HG02973 (cell line): ENCODE measurements around the gene ALOX12B.
"Not testable (repeated sequence)": the region's sequence is repeated elsewhere in the genome, so short reads cannot be mapped to it uniquely, and the experiment has no call there.

ENCODE experiments used
- ATAC-seq: cut with Tn5 transposase; IDR thresholded peaks from one replicate; pipeline ENCODE4 v1.9.1; 2021; ENCODE audit warnings: moderate library complexity; ENCODE audit not compliant: unreplicated experiment

ALOX12B gene

DNA sequence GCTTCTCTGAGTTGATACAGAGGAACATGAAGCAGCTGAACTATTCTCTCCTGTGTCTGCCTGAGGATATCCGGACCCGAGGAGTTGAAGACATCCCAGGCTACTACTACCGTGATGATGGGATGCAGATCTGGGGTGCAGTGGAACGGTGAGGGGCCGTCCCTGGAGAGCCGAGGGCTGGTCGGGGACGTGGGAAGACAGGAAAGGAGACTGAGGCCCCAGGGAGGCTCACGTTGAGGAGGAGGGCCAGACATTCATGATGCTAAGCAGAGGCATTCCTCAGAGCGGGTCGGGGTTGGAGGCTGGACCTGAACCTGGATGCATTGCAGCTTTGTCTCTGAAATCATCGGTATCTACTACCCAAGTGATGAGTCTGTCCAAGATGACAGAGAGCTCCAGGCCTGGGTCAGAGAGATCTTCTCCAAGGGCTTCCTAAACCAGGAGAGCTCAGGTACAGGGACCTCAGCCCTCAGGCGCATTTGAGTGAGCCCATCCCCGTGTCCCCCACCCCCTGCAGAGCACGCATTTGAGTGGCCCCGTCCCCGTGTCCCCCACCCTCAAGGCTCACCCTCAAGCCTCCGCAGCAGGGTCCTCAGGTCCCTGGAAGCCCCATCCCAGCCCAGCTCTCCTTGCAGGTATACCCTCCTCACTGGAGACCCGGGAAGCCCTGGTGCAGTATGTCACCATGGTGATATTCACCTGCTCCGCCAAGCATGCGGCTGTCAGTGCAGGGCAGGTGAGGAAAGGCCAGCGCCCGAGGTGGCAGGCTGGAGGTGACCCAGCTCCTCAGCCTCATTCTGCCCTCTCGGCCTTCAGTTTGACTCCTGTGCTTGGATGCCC lies 40.4 kb downstream of the ALOX12B start:
- no peak for ATAC-seq

DNA sequence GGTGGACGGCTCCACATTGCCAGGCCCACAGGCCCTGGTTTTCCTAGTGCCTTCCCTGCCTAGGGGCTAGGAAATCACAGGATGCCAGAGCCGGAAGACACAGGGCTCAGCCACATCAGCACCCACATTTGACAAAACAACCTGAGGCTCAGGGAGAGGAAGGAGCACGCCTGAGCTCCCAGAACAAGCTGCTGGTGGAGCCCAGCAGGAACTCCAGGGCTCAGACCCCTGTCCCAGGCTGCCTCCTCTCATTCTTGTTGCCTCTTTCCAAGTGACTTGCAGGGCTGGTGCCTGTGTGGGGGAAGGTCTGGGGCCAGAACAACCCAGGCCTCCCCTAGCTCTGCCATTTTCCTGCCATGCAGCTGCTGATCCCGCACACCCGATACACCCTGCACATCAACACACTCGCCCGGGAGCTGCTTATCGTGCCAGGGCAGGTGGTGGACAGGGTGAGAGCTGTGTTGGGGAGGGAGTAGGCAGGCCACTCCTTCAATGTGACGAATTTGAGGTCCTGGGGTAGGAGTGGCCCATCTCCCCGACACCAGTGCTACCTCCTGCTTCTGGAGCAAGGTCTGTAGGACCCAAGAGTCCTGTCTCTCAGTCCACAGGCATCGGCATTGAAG lies 41.1 kb downstream of the ALOX12B start:
- ATAC-seq, result no peak

DNA sequence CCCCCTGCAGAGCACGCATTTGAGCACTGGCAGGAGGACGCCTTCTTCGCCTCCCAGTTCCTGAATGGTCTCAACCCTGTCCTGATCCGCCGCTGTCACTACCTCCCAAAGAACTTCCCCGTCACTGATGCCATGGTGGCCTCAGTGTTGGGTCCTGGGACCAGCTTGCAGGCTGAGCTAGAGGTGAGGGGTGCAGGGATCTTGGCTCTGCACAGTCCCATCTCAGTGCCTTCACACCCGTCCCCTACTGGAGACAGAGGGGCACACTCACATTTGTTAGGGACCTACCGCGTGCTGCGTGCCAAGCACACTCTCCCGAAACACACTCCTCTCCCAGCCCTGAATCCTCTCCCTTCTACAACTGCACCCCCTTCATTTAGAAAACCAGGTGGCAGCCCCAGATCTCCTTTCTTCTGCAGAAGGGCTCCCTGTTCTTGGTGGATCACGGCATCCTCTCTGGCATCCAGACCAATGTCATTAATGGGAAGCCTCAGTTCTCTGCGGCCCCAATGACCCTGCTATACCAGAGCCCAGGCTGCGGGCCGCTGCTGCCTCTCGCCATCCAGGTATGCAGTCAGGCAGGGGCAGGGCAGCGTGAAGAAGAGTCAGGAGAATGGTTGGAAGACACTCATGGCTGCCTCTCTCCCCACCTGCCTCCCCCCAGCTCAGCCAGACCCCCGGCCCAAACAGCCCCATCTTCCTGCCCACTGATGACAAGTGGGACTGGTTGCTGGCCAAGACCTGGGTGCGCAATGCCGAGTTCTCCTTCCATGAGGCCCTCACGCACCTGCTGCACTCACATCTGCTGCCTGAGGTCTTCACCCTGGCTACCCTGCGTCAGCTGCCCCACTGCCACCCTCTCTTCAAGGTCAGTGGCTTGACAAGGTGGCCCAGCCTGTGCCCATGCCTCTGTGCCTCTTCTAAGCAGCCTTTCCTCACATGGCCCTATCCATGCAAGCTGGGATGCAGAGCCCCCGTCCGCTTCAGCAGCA lies 42.4 kb downstream of the ALOX12B start:
- ATAC-seq, result no peak

DNA sequence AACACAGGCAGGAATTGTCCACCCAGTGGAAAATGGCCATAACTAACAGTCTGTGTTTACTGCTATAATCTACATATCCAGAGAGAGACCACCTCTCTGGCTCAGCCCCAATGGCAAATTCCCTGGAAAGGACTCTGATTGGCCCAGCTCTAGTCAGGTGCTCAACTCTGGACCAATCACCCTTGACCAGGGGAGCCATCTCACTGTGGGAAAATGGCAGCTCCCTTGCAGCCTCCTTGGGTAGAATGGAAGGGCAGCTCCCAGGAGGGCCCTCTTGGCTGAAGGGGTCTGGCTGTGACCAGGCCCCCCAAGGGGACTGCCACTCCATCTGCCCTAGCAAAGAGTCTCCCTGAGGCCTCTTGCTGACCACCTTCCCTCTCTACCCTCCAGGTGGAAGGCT lies 45.5 kb downstream of the ALOX12B start:
- ATAC-seq, result no peak

DNA sequence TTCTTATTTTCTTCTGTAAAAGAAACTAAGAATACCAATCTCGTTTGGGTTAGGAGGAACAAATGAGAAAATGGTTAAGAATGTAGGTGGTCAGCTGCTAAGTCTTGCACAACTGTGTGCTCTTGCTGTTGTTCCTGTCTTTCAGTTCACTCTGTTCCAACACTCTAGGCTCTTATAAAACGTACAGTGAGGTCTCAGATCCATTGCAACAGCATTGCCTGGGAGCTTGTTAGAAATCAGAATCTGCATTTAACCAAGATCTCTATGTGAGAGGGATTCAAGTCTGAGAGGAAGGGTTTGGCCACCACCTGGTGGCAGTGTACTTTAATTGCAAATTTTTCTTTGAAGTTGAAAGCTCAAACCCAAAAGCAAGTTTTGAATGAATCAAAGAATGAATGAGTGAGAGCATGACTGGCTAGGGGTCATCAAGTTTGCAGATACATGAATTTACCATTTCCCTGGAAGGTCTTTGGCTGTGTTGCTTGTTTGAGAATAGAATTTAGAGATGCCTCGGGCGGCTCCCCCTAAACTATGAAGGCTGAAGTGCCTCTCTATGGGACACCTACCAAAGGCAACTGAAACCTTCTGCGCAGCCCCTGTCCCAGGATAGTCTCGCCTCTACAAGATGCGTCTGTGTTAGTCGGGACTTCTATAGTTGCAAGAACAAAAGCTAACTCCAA lies 46.1 kb downstream of the ALOX12B start:
- no peak for ATAC-seq

DNA sequence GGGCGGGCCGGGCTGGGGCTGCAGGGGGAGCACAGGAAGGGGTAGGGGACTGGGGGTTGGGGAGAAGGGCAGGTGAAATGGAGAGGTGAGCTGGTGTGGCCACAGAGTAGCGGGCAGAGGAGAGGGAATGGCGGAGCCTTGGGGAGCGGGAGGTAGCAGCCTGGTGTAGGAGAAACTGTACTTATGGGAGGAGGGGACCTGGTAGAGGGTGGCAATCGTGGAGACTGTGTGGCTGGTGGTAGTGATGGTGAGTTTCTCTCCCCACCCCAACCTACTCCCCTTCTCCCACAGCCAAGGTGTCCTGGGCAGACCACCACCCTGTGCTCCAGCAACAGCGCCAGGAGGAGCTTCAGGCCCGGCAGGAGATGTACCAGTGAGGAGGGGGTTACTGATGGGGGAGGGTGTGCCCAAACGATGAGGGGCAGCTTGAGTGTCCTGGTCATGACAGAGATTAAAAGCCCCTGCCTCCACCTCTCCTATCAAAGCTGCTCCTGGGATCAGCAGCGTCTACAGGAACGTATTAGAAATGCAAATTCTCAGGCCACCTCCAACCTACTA lies 47.8 kb downstream of the ALOX12B start:
- no peak for ATAC-seq

DNA sequence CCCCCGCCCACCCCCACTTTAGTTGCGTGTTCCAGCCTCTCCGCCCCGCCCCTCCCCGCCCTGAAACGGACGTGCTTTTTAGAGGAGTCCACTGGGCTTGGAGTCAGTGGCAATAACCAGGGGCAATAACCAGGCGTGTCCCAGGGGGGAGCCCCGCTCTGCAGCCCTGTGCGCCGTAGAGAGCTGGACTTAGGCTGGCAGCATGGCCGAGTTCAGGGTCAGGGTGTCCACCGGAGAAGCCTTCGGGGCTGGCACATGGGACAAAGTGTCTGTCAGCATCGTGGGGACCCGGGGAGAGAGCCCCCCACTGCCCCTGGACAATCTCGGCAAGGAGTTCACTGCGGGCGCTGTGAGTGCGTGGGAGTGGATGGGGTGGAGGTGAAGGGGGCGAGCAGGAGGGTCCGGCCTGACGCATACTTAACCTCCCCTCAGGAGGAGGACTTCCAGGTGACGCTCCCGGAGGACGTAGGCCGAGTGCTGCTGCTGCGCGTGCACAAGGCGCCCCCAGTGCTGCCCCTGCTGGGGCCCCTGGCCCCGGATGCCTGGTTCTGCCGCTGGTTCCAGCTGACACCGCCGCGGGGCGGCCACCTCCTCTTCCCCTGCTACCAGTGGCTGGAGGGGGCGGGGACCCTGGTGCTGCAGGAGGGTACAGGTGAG lies 48.4 kb downstream of the ALOX12B start, which contains the start of gene ALOX15B:
ALOX15B (plus strand) TSS at position 106 of the 657 bp plus-strand sequence; CDS start at position 203, 97 bp downstream.
- no peak for ATAC-seq

DNA sequence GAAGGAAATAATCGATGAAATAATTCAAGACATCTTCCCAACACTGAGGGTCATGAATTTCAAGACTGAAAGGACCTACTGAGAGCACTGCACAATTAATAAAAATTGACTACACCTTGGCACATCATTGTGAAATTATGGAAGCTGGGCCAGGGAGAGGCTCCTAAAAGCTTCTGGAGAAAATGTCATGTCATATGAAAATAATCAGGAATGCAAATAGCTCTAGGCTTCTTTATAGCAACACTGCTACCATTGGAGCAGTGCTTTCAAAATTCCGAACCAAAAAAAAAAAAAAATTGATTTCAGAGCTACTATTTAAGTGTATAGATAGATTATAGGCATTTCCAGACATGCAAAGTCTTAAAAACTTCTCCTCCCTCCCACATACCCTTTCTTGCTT lies 55.1 kb downstream of the ALOX12B start:
- ATAC-seq, result no peak

DNA sequence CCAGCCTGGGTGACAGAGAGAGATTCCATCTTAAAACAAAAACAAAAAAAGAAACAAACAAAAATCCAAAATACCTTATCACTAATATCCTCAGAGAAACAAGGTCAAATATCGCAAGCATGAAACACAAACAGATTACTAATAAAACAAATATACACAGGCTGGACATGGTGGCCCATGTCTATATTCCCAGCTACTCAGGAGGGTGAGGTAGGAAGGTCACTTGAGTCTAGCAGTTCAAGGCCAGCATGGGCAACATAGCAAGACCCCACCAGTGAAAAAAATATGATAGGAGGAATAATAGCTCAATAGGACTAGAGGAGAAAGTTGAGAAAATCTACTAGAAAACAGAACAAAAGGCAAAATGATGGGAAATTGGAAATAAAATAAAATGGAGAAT lies 55.6 kb downstream of the ALOX12B start:
- ATAC-seq, result no peak

DNA sequence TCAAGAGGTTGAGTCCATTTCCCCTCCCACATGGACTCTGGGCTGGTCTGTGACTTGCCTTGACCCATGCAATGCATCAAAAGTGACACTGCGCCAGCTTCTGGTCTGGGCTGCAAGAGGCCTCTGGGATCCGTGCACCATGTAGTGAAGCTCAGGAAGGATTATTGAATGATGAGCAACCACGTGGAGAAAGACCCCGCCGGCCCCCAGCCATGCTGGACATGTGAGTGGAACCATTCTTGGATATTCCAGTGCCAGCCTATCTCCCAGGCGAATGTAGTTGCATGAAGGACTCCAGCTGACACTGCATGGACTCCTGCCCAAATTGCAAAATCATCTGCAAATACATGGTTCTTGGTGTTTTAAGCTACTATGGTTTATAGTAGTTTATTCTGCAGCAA lies 56.3 kb downstream of the ALOX12B start:
- ATAC-seq, result no peak

DNA sequence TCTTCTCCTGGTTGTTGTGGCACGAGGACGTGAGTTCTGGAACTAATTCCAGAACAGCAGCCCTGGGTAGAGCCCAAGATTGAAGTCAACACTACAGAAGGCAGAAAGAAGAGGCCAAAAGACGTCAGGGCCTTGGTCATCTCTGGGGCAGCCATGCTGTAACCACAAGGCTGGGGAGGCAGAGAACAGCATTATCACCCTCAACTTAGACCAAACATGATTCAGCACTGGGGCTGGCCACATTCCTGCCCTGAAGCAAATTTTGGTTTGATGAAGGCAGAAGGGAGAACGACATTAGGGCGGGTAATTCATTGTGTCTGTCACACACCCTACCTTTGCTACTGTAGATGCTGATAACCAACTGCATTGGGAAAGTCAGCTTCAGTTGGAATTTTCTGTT lies 58.4 kb downstream of the ALOX12B start:
- no peak for ATAC-seq

DNA sequence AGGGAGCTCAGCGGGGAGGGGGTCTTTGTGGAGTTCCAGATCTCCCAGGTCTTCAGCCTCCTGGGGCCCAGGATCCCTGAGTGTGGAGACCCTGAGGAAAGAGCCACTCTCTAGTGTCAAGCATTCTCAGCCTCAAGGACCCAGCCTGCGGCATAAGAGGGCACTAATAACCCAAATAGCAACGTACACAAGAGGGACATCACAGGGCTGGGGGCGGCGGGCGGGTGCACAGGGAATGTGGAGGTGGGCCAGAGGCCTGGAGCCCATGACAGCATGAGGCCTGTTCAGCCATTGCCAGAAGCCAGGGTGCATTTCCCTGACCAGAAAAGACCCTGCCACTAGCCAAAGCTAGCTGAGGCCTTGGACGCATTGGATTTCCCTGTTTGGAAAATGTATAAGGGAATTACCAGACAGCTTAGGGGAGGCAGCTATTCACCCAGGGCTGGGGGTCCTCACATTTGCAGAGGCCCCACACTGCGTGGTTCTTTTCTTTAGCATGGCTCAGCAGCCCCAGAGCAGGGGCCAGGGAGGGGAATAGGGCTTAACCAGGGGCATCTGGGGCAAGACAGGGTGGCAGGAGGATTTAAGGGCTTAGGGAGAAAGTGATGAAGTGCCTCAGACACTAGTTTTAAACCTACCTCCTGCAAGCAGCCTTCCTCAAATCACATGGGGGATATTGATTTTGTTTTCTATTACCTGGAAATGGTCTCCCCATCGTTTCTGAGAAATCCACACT lies 62.2 kb downstream of the ALOX12B start:
- ATAC-seq, result no peak

DNA sequence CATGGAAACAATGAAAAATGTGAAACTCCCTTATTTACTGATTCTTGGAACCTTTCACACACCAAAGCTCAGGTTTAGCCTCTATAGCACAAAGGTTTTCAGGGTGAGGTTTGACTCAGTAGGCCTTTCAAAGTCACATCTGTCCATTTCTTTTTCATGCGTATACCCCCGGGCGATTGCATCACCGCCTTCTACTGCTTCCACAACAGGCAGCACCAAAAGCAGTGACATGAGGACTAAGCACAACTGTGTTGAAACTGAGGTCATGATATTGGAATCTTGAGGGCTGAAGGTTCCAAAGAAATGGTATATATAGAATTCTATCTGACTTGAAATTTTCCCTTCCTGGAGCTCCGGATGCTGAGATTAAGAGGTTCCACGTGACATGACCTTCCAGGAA lies 63.4 kb downstream of the ALOX12B start:
- ATAC-seq, result not testable (repeated sequence)
